HPDE6-E6E7 (cell line): ENCODE measurements around the gene THEM5.

ENCODE experiments used
- DNase-seq: peaks from one replicate; pipeline ENCODE4 v3.0.0; 2011; ENCODE audit warnings: missing footprints; ENCODE audit errors: extremely low spot score

The THEM5 gene

GRCh38 chr1:151839457-151840403 lies 13.8 kb downstream of the THEM5 start, which contains the start of gene C2CD4D:
C2CD4D (minus strand) TSS chr1:151839820; CDS start chr1:151838989, 831 bp downstream.
- DNase-seq = peak; percentile 77

- DNase-seq = no peak
Measured at GRCh38 chr1:151839082-151839412, 14.5 kb downstream of the THEM5 start.

GRCh38 chr1:151838222-151839081 lies 15.1 kb downstream of the THEM5 start:
- DNase-seq = no peak

GRCh38 chr1:151837884-151838221 lies 15.7 kb downstream of the THEM5 start:
- no peak for DNase-seq

GRCh38 chr1:151837197-151837596 lies 16.3 kb downstream of the THEM5 start:
- DNase-seq = no peak

GRCh38 chr1:151835596-151835995 lies 17.9 kb downstream of the THEM5 start:
- no peak for DNase-seq

- DNase-seq = no peak
Measured at GRCh38 chr1:151834239-151834638, 19.3 kb downstream of the THEM5 start.

- no peak for DNase-seq
Measured at GRCh38 chr1:151833172-151833900, 20.2 kb downstream of the THEM5 start.

- no peak for DNase-seq
Measured at GRCh38 chr1:151832318-151832980, 21.1 kb downstream of the THEM5 start.

- DNase-seq = no peak
Measured at GRCh38 chr1:151831605-151832004, 21.9 kb downstream of the THEM5 start, which contains the start of gene RORC. RORC (minus strand) TSS chr1:151831802; CDS start chr1:151831764, 38 bp downstream.

GRCh38 chr1:151831256-151831591 lies 22.3 kb downstream of the THEM5 start:
- DNase-seq = no peak

- no peak for DNase-seq
Measured at GRCh38 chr1:151830055-151830454, 23.5 kb downstream of the THEM5 start.

GRCh38 chr1:151829352-151830046 lies 24.0 kb downstream of the THEM5 start:
- no peak for DNase-seq

- DNase-seq = peak; percentile 51
Measured at GRCh38 chr1:151828921-151829320, 24.6 kb downstream of the THEM5 start.

- no peak for DNase-seq
Measured at GRCh38 chr1:151827853-151828252, 25.7 kb downstream of the THEM5 start.

- no peak for DNase-seq
Measured at GRCh38 chr1:151825751-151826660, 27.5 kb downstream of the THEM5 start.

- no peak for DNase-seq
Measured at GRCh38 chr1:151825204-151825603, 28.3 kb downstream of the THEM5 start.

- no peak for DNase-seq
Measured at GRCh38 chr1:151823175-151823574, 30.3 kb downstream of the THEM5 start.

- DNase-seq = no peak
Measured at GRCh38 chr1:151822404-151822803, 31.1 kb downstream of the THEM5 start.

- no peak for DNase-seq
Measured at GRCh38 chr1:151820940-151821339, 32.6 kb downstream of the THEM5 start.
